ENCODE data around the gene RPRML.

RPRML gene

DNA sequence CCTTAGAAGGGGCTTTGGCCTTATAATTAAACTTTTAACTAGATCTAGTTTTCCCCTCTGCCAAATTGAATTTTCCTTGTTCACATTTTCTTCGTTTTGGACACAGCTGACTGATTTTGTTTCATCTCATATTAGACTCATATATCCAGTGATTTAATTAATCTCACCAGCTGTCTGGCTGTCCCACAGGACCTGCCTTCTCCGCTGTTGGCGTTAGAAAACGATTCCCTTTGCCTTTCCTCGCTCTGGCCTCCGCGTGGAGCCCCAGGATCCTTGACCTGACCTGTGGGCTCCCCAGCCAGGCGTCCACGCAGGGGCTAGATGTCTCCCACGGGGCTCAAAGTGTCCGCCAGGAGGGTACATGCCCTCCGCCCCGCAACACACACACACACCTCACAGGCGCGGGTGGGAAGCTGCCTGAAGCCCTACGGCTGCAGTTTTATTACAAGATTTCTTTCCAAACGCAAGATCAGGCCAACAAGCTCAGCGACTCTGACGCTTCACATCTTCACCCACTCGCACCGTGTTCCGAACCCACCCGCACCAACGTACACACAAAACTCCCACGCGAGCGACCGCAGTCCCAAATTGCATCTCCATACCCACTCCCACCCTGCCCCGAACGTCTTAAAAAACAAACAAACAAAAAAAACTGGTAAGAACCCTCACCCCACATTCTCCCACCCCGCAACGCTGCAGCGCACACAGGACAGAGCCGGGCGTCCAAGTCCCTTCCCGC, 1.1 kb downstream of the RPRML start:
- no peak for TF ChIP-seq CTCF (IDR thresholded peaks at IDR 0.05; ENCODE audit: insufficient read depth, low read length, missing control alignments)
- CTCF ChIA-PET: interaction anchor here (1.3 kb wide), 1 partner anchor 35 kb away, joined by 4 read pairs; no protein-coding TSS in a partner anchor
- DNase-seq (ENCODE audit: low read depth, low spot score): no peak
- POLR2A ChIA-PET: no interaction called here
- no peak overlapping the region; the same call in 1 of the 2 replicates for H3K4me3 ChIP-seq (ENCODE audit: low read depth, low read length)

DNA sequence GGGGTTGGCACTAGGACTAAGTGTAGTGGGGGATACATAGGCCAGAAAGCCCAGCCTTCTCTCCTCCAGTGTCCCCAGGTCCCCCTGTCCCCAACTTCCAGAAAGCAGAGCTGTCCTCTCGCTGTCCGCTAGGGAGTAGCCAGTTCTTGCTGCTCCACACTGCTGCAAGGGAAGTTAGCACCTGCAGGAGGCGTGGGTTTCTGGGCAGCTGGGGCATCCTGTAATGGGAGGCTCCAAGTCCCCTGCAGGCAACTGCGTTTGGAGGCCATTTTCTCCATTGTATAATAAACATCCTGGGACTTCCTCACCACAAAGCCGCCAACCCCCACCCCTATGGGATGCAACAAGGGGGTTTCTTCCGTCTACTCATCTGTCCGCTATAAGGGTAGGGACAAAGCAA, 1.7 kb downstream of the RPRML start:
- peak; percentile 29 for TF ChIP-seq CTCF (IDR thresholded peaks at IDR 0.05; ENCODE audit: insufficient read depth, low read length, missing control alignments)
- POLR2A ChIA-PET: no interaction called here
- no peak for DNase-seq (ENCODE audit: low read depth, low spot score)
- CTCF ChIA-PET: interaction anchor here (1.3 to 1.4 kb wide), 2 partner anchors 29 to 34 kb away, joined by 3 to 4 read pairs; no protein-coding TSS in a partner anchor
- no peak overlapping the region for H3K4me3 ChIP-seq (ENCODE audit: low read depth, low read length)

DNA sequence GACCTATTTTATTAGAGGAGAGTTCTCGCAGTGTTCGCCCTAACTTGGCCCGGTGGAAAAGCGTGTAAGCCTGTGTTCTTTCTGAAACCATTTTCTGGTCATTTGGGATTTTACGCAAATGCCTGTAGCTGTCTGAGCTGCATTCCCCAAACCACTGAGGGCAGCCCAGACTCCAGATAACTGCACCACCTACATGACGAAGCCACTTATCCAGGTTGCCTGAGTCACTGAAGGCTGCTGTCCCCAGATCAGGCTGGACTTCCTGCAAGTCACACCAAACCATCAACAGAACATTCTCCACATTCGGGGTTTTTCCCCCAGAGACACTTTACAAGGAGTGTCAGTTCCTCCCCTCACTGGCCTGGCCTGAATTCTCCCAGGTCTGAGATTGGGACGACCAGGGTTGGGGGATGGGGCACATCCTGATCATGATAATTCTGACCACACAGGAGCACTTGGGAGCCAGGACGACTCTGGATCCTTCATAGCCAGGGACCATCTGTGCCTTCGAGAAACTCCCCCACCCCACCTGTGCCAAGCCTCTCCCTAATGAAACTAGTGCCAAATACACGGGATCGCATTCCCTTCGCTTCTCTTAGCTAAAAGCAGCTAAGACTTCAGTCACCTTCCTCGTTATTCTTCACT, 2.3 kb downstream of the RPRML start:
- no peak for TF ChIP-seq CTCF (IDR thresholded peaks at IDR 0.05; ENCODE audit: insufficient read depth, low read length, missing control alignments)
- ChIA-PET CTCF (interaction anchor here (0.6 to 1.4 kb wide), 3 partner anchors 15 to 34 kb away, joined by 3 to 4 read pairs (median 3); no protein-coding TSS in a partner anchor), POLR2A (no interaction called here)
- DNase-seq (ENCODE audit: low read depth, low spot score): no peak
- no peak overlapping the region for H3K4me3 ChIP-seq (ENCODE audit: low read depth, low read length)

GRCh38 chr17:46975287-46975686, 3.8 kb downstream of the RPRML start:
- DNase-seq (ENCODE audit: low read depth, low spot score): no peak
- ChIA-PET POLR2A (no interaction called here), CTCF (interaction anchor here (1.2 kb wide), 1 partner anchor 33 kb away, joined by 3 read pairs; no protein-coding TSS in a partner anchor)
- TF ChIP-seq CTCF (IDR thresholded peaks at IDR 0.05; ENCODE audit: insufficient read depth, low read length, missing control alignments): no peak
- H3K4me3 ChIP-seq (ENCODE audit: low read depth, low read length): no peak overlapping the region

- TF ChIP-seq CTCF (IDR thresholded peaks at IDR 0.05; ENCODE audit: insufficient read depth, low read length, missing control alignments): no peak
- no peak overlapping the region for H3K4me3 ChIP-seq (ENCODE audit: low read depth, low read length)
- ChIA-PET CTCF (interaction anchor here (1.1 to 1.2 kb wide), 2 partner anchors 26 to 32 kb away, joined by 3 to 4 read pairs; no protein-coding TSS in a partner anchor), POLR2A (no interaction called here)
- no peak for DNase-seq (ENCODE audit: low read depth, low spot score)
Observed at GRCh38 chr17:46974086-46974485, 5.0 kb downstream of the RPRML start.

DNA sequence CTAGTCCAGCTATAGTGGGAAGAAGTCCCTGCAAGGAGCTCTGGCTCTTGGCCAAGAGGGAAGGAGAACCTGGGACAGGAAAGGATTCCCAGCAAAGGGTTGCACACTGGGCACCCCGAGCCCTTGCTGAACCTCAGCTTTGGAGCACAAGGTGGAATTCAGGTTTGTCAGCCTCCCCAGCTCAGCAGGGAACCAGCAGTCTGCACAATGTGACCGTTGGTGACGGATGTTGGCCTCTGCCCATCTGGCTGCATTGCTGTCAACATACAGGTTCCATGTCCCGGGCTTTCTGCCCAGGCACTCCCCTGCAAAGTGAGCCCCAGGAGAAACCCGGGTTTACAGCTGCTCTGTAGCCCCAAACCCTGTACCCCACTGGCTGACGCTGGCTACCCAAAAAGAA, 6.7 kb downstream of the RPRML start:
- DNase-seq (ENCODE audit: low read depth, low spot score): no peak
- CTCF ChIA-PET: interaction anchor here (1.0 to 1.1 kb wide), 2 partner anchors 20 to 30 kb away, joined by 3 to 5 read pairs; no protein-coding TSS in a partner anchor
- H3K4me3 ChIP-seq (ENCODE audit: low read depth, low read length): no peak overlapping the region
- POLR2A ChIA-PET: no interaction called here
- TF ChIP-seq CTCF (IDR thresholded peaks at IDR 0.05; ENCODE audit: insufficient read depth, low read length, missing control alignments): no peak

Data from AG04449 (cell line).